ENCODE results near the gene FOXP1.
A peak's percentile ranks its signal among the peaks of the same experiment; 100 is the strongest.

FOXP1 gene

DNA sequence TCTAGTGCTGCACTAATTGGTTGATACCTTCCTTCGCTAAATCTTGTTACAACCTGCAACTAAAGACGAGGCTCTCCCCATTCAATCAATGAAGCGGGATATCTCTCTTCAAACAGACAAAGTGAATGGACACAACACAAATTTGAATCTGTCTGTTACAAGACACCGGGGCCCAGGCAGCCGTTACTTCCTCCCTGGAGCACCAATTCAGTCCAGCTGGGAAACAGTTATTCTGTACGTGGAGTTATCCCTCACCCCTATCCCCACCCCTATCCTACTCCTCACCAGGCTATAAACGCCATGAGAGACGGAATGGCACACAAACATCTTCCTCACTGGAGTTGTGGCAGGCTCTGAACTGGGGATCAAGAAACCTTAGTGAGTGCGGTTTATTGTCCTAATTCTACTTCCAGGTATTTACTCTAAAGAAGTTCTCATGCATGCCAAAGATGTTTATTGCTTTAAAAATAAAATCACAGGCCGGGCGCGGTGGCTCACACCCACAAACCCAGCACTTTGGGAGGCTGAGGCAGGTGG lies 181.8 kb downstream of the FOXP1 start:
- CTCF ChIA-PET: no interaction called here

DNA sequence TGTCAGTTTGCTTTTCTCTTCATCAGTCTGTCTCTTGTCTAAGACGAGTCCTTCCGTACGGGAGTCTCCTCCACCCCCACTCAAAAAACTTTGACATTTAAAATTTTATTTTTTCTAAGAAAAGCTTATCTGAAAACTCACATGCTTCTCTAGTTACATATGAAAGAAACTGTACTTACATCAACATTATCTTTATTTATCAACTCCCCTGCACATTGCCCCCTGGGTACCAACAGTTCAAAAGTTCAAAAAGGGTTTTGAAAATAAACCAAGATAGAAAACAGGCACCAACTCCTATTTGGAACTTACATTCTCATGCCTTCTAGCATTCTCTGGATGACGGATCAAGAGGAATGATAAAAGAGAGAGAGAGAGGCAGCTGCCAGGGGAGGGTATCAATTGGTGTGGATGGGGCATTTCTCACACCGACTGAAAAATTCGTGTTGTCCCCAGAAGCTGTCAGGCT lies 182.5 kb downstream of the FOXP1 start:
- POLR2A ChIA-PET: no interaction called here
- TF ChIP-seq BHLHE40 (IDR thresholded peaks at IDR 0.05; ENCODE audit: borderline replicate concordance) (no peak), CTBP1 (IDR thresholded peaks at IDR 0.05; ENCODE audit: borderline replicate concordance) (no peak)
- DNase-seq (ENCODE audit: extremely low spot score): no peak
- CTCF ChIA-PET: no interaction called here

More for the DNA sequence above, 181.8 kb downstream of the FOXP1 start:
- DNase-seq (ENCODE audit: extremely low spot score): no peak
- TF ChIP-seq ELF4 (IDR thresholded peaks at IDR 0.05) (no peak), BHLHE40 (IDR thresholded peaks at IDR 0.05; ENCODE audit: borderline replicate concordance) (no peak)
- POLR2A ChIA-PET: no interaction called here

DNA sequence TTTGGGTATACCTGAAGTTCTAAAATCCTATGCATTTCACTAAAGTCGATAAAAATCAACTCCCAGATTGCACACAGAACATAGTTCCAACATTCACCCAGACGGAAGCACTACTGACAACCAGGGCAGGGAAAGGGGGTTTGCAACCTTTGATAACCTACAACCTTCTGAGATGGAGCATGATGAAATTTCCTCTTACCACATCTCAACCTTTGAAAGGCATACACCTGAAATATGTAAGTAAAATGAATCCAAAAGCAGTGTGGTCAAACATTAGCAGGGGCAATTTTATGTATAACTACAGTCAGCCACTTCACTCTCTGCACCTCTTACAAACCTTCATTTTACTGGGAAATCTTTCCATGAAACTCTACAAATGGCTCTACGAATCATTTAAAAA lies 184.1 kb downstream of the FOXP1 start:
- TF ChIP-seq, protein P1, sequence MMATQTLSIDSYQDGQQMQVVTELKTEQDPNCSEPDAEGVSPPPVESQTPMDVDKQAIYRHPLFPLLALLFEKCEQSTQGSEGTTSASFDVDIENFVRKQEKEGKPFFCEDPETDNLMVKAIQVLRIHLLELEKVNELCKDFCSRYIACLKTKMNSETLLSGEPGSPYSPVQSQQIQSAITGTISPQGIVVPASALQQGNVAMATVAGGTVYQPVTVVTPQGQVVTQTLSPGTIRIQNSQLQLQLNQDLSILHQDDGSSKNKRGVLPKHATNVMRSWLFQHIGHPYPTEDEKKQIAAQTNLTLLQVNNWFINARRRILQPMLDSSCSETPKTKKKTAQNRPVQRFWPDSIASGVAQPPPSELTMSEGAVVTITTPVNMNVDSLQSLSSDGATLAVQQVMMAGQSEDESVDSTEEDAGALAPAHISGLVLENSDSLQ (IDR thresholded peaks at IDR 0.05): no peak
- TF ChIP-seq ARNT (IDR thresholded peaks at IDR 0.05) (no peak), NFRKB (IDR thresholded peaks at IDR 0.05) (no peak), FOXA1 (IDR thresholded peaks at IDR 0.05) (no peak), LEF1 (IDR thresholded peaks at IDR 0.05; ENCODE audit: borderline replicate concordance) (no peak), FOXK2 (IDR thresholded peaks at IDR 0.05) (no peak), BHLHE40 (IDR thresholded peaks at IDR 0.05; ENCODE audit: borderline replicate concordance) (no peak)
- CTCF ChIA-PET: no interaction called here
- POLR2A ChIA-PET: no interaction called here
- DNase-seq (ENCODE audit: extremely low spot score): no peak

DNA sequence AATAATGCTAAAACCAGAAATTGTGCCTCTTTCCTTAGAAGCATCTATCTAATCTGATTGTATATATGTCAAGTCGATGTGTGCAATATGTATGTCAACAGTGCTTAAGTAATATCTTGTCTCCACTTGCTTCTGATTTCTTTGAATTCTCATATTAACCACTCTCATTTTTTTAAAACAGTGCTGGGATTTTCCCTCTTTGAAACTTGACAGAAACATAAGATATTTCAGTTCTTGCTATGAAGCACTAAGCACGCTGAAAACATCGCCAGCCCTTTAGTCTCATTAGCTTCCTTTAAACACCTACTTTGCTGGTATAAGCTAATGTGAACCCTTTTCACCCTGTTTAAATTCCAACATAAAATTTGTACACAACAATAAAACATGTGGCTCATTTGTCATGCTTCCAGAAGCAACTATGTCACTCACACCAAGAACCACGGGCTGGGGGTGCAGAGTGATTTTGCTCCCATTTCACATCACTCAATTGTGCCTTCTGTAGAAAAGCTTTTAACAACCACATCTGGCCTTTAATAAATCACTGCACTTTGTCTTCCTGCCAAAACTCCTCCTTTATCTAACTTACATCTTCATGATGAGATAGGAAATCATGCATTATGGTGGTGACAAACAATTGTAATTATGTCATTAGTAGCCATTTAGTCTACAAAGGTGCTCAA lies 185.2 kb downstream of the FOXP1 start:
- CTCF ChIA-PET: interaction anchor here (0.6 to 2.0 kb wide), 5 partner anchors 10 to 166 kb away, joined by 3 to 7 read pairs (median 5); no protein-coding TSS in a partner anchor
- no peak for DNase-seq (ENCODE audit: extremely low spot score)

DNA sequence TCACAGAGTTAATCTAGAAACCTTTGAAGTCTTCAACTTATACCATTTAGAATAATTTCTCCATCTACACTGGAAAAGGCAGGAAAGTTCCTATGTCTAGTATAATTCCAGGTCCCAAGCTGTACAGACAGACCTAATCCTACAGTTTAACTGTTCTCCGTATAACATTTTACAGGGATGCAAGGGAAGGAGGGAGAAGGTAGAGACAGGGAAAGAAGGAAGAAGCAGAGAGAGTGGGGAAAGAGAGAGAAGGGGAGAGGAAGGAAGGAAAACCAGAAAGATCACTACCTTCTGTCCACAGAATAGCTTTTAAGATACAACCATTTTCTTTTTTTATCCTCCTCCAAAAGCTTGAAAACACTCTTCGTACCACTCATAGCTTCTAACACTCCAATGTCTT lies 185.8 kb downstream of the FOXP1 start:
- DNase-seq (ENCODE audit: extremely low spot score): no peak
- POLR2A ChIA-PET: no interaction called here
- TF ChIP-seq HDGF (IDR thresholded peaks at IDR 0.05; ENCODE audit: borderline replicate concordance): no peak
- TF ChIP-seq SP1 (IDR thresholded peaks at IDR 0.05): no peak
- TF ChIP-seq FOXM1 (IDR thresholded peaks at IDR 0.05; ENCODE audit: borderline replicate concordance): no peak
- TF ChIP-seq LEF1 (IDR thresholded peaks at IDR 0.05; ENCODE audit: borderline replicate concordance): no peak
- TF ChIP-seq, protein P1 (IDR thresholded peaks at IDR 0.05): no peak
- TF ChIP-seq ZNF384 (IDR thresholded peaks at IDR 0.05): no peak

More for the DNA sequence above, 185.2 kb downstream of the FOXP1 start:
- POLR2A ChIA-PET: no interaction called here
- TF ChIP-seq TARDBP (IDR thresholded peaks at IDR 0.05) (no peak), FOXM1 (IDR thresholded peaks at IDR 0.05; ENCODE audit: borderline replicate concordance) (no peak), SP1 (IDR thresholded peaks at IDR 0.05) (no peak), FOXA1 (IDR thresholded peaks at IDR 0.05) (no peak), NFRKB (IDR thresholded peaks at IDR 0.05) (no peak), FOXK2 (IDR thresholded peaks at IDR 0.05) (no peak), L3MBTL2 (conservative IDR thresholded peaks at IDR 0.05) (no peak)
- TF ChIP-seq, protein P1 (IDR thresholded peaks at IDR 0.05): peak; percentile 54

DNA sequence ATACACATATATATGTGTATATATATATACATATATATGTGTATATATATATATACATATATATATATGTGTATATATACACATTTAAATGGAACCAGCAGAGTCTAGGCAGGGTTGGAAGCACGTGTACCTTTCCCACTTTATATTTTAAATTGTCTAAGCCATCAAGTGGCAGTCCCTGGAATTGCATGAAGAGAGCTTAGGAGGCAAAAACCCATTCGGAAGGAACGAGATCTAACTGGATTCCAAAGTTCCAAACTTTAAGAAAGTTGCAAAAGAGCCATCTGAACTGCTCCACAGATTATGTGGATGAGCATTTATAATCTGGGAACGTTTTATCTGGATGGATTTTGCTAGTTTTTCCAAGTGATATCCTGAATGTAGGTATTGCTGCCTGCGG lies 186.5 kb downstream of the FOXP1 start:
- TF ChIP-seq, protein P1 (IDR thresholded peaks at IDR 0.05): no peak
- TF ChIP-seq L3MBTL2 (conservative IDR thresholded peaks at IDR 0.05) (peak; percentile 75), SUZ12 (IDR thresholded peaks at IDR 0.05) (no peak)
- ChIA-PET CTCF (interaction anchor here (0.6 to 2.0 kb wide), 5 partner anchors 9 to 108 kb away, joined by 3 to 7 read pairs (median 4); no protein-coding TSS in a partner anchor), POLR2A (no interaction called here)
- peak; percentile 37 for DNase-seq (ENCODE audit: extremely low spot score)

More for the DNA sequence above, 185.8 kb downstream of the FOXP1 start:
- CTCF ChIA-PET: interaction anchor here (0.6 to 2.0 kb wide), 5 partner anchors 9 to 108 kb away, joined by 3 to 7 read pairs (median 3); no protein-coding TSS in a partner anchor

Data from HEK293T (cell line).